Mucosa of descending colon (tissue), 3 donors: ENCODE results near the gene GPR37L1. TPM values are rescaled to one million over a fixed set of nuclear protein-coding genes. Genes with fewer than 3 reads are reported as not detected.

ENCODE experiments used
- ATAC-seq: fragments of 200-7000 bp; cut with Tn5 transposase; one replicate; pipeline ENCODE4 v1.9.1; 2020; ENCODE audit warnings: mild to moderate bottlenecking, moderate library complexity
- DNase-seq, 3 donors: peaks; one replicate each; pipeline ENCODE4 v3.0.0-alpha.2; 2020
- H3K36me3 ChIP-seq: fragments of 200-600 bp; one replicate; pipeline ENCODE4 v1.8.0; 2021; ENCODE audit warnings: low read depth, mild to moderate bottlenecking
- H3K4me1 ChIP-seq: fragments of 200-600 bp; one replicate; pipeline ENCODE4 v1.8.0; 2021; ENCODE audit warnings: low read depth, mild to moderate bottlenecking
- H3K4me3 ChIP-seq: fragments of 200-600 bp; one replicate; pipeline ENCODE4 v1.8.0; 2021; ENCODE audit warnings: mild to moderate bottlenecking
- H3K9me3 ChIP-seq: fragments of 200-600 bp; one replicate; pipeline ENCODE4 v1.8.0; 2021; ENCODE audit warnings: mild to moderate bottlenecking
- CTCF ChIP-seq: fragments of 200-600 bp; IDR thresholded peaks from one replicate; pipeline ENCODE4 v1.8.0; 2022; ENCODE audit warnings: antibody characterized with exemption, mild to moderate bottlenecking
- intact Hi-C, 2 donors: fragments of 100-400 bp; cut with DNase I in 1 of 2; cut with micrococcal nuclease in 1 of 2; formaldehyde crosslinking; loops; one replicate each; pipeline versions ENCODE4 v1.11.0 to v1.11.1; 2022; cut with DNase I, micrococcal nuclease
- total RNA-seq, 3 donors: library from RNA; stranded (reverse); fragmentation: NEBNext Ultra II Directional in 2 of 3; extraction: Animal tissue kit (Norgen Biotek cat#: 25700) in 2 of 3; gene quantifications; one replicate each; pipeline versions ENCODE4 v1.2.1 to v1.2.4, GENCODE V29; 2021 to 2023
- donor health status: DM: no; HTN: no; CAD: no; lungs with moderate emphysema.
- donor health status: DM: no; HTN: no; CAD: no.
- donor health status: DM: no; HTN: yes; CAD: no.

Gene GPR37L1
- total RNA-seq, 3 donors from 2014 or later: 2.4 to 3.5 (median 2.9) TPM

DNA sequence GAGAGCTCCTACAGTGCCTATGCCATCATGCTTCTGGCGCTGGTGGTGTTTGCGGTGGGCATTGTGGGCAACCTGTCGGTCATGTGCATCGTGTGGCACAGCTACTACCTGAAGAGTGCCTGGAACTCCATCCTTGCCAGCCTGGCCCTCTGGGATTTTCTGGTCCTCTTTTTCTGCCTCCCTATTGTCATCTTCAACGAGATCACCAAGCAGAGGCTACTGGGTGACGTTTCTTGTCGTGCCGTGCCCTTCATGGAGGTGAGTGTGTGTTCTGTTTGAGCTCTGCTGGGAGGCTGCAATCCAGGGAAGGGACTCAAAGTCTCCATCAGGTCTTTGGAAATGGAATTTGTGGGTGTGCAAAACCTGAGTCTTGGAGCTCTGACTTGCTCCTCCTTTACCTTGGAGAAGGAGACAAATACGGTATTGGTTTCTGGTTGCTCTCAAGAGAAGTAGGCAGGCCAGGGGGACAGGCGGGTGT, 658 bp downstream of the GPR37L1 start:
- H3K36me3 ChIP-seq: no peaks in the 10 kb centered on the region
- no peaks in the 10 kb centered on the region for H3K9me3 ChIP-seq
- no peak for DNase-seq
- peaks cover 4% of the 10 kb centered on the region for H3K4me1 ChIP-seq
- no peak for ATAC-seq
- no peak for TF ChIP-seq CTCF
- intact Hi-C loops: loop anchor here (5.0 kb wide), 2 partner anchors 116 to 231 kb away; no protein-coding TSS in a partner anchor
- H3K4me3 ChIP-seq: no peak overlapping the region

GRCh38 chr1:202124142-202124541, 1.4 kb downstream of the GPR37L1 start:
- ATAC-seq (no peak), DNase-seq (no peak)
- H3K9me3 ChIP-seq: no peaks in the 10 kb centered on the region
- H3K4me1 ChIP-seq: no peaks in the 10 kb centered on the region
- TF ChIP-seq CTCF: no peak
- intact Hi-C loops: loop anchor here (5.0 kb wide), 2 partner anchors 117 to 232 kb away; no protein-coding TSS in a partner anchor
- no peak overlapping the region for H3K4me3 ChIP-seq
- H3K36me3 ChIP-seq: no peaks in the 10 kb centered on the region

- DNase-seq (no peak), ATAC-seq (no peak)
Observed at GRCh38 chr1:202125611-202126010, 2.9 kb downstream of the GPR37L1 start.

GRCh38 chr1:202126426-202126825, 3.7 kb downstream of the GPR37L1 start:
- Histone ChIP-seq H3K4me1 (no peaks in the 10 kb centered on the region), H3K4me3 (no peak overlapping the region), H3K9me3 (no peaks in the 10 kb centered on the region), H3K36me3 (no peaks in the 10 kb centered on the region)
- DNase-seq (no peak), ATAC-seq (no peak)
- no peak for TF ChIP-seq CTCF
- intact Hi-C loops: no loop called here

More at GRCh38 chr1:202125611-202126010, 2.9 kb downstream of the GPR37L1 start:
- no peak for TF ChIP-seq CTCF
- Histone ChIP-seq H3K36me3 (no peaks in the 10 kb centered on the region), H3K4me3 (no peak overlapping the region), H3K9me3 (no peaks in the 10 kb centered on the region), H3K4me1 (no peaks in the 10 kb centered on the region)
- intact Hi-C loops: no loop called here

GRCh38 chr1:202127061-202127460, 4.3 kb downstream of the GPR37L1 start:
- Histone ChIP-seq H3K9me3 (no peaks in the 10 kb centered on the region), H3K4me3 (no peak overlapping the region), H3K36me3 (no peaks in the 10 kb centered on the region), H3K4me1 (no peaks in the 10 kb centered on the region)
- no peak for TF ChIP-seq CTCF
- ATAC-seq (no peak), DNase-seq (no peak)
- intact Hi-C loops: no loop called here
